ENCODE data around the gene HCAR3. TPM values are rescaled to one million over a fixed set of nuclear protein-coding genes. Genes with fewer than 3 reads are reported as not detected.

Gene HCAR3
- total and polyA plus RNA-seq, 2 of the 13 experiments (the other 11 are each of a cell fraction or from before 2014, with no cell fraction given) = 0.11 to 12.8 TPM

GRCh38 chr12:122732170-122732569, 15.6 kb upstream of the HCAR3 start:
- DNase-seq (ENCODE audit: low spot score) = no peak
- no peak overlapping the region for H3K4me2 ChIP-seq (ENCODE audit: low read depth, low read length)
- no peaks in the 10 kb centered on the region for H3K36me3 ChIP-seq (replicated peaks in 1 of 2; ENCODE audit: control insufficient read depth in 1 of 2, insufficient read depth in 2 of 2, low read length in 2 of 2)
- FAIRE-seq = no peak
- CTCF ChIA-PET (ENCODE audit: low intra/inter-chr PET ratio, low total read pairs) = no interaction called here
- H3K9me3 ChIP-seq (ENCODE audit: low read length) = no peaks in the 10 kb centered on the region
- POLR2A ChIA-PET = no interaction called here
- H3K4me3 ChIP-seq (replicated peaks in 1 of 3; ENCODE audit: insufficient read depth in 1 of 3, low read depth in 2 of 3, low read length in 3 of 3) = no peak overlapping the region
- H2AFZ ChIP-seq (ENCODE audit: low read length) = no peak overlapping the region
- intact Hi-C loops (cut with micrococcal nuclease; ENCODE audit: unreplicated experiment) = no loop called here
- in situ Hi-C loops (cut with HindIII; ENCODE audit: extremely low pct_ligation_motif_present, low pct_unique_long_range_greater_than_20kb) = no loop called here
- peaks cover 59% of the 10 kb centered on the region for H3K4me1 ChIP-seq (ENCODE audit: insufficient read depth, low read length)
- 87% methylated on average over 3 of the region's 3 CpGs for WGBS (ENCODE audit: low lambda C conversion rate)
- no peak for ATAC-seq
- no peak overlapping the region for H3K9ac ChIP-seq (ENCODE audit: insufficient read depth, low read depth, low read length)
- no peaks in the 10 kb centered on the region; a peak in 1 of 5 replicates for H3K27me3 ChIP-seq (ENCODE audit: control insufficient read depth in 1 of 2, insufficient read depth in 2 of 2, low read length in 2 of 2)
- H3K79me2 ChIP-seq (ENCODE audit: insufficient read depth, low read length) = no peaks in the 10 kb centered on the region
- no peak overlapping the region for H3K27ac ChIP-seq (ENCODE audit: extremely low read length, insufficient read depth, low read length)
- H4K20me1 ChIP-seq (ENCODE audit: insufficient read depth, low read length) = no peaks in the 10 kb centered on the region
- no peak for TF ChIP-seq ZNF674 (CRISPR knock-in tag; IDR thresholded peaks at IDR 0.05; ENCODE audit: low read depth)
- no peak for TF ChIP-seq ZNF7 (CRISPR knock-in tag; IDR thresholded peaks at IDR 0.05)
- TF ChIP-seq SNAPC5 (CRISPR knock-in tag; IDR thresholded peaks at IDR 0.05; ENCODE audit: borderline replicate concordance) = no peak
- TF ChIP-seq MIXL1 (CRISPR knock-in tag; IDR thresholded peaks at IDR 0.05) = no peak
- TF ChIP-seq NFKBIZ (CRISPR knock-in tag; IDR thresholded peaks at IDR 0.05) = no peak
- TF ChIP-seq ZBTB42 (CRISPR knock-in tag; IDR thresholded peaks at IDR 0.05) = no peak
- TF ChIP-seq E2F5 (CRISPR knock-in tag; conservative IDR thresholded peaks at IDR 0.05) = no peak
- no peak for TF ChIP-seq SMC3 (IDR thresholded peaks at IDR 0.05; ENCODE audit: low read length)
- no peak for TF ChIP-seq ZNF550 (CRISPR knock-in tag; IDR thresholded peaks at IDR 0.05; ENCODE audit: borderline replicate concordance)
- TF ChIP-seq SATB2 (CRISPR knock-in tag; IDR thresholded peaks at IDR 0.05) = no peak
- TF ChIP-seq CHCHD3 (CRISPR knock-in tag; IDR thresholded peaks at IDR 0.05) = no peak
- TF ChIP-seq HINFP (CRISPR knock-in tag; IDR thresholded peaks at IDR 0.05; ENCODE audit: low read depth) = no peak
- TF ChIP-seq, protein P1, sequence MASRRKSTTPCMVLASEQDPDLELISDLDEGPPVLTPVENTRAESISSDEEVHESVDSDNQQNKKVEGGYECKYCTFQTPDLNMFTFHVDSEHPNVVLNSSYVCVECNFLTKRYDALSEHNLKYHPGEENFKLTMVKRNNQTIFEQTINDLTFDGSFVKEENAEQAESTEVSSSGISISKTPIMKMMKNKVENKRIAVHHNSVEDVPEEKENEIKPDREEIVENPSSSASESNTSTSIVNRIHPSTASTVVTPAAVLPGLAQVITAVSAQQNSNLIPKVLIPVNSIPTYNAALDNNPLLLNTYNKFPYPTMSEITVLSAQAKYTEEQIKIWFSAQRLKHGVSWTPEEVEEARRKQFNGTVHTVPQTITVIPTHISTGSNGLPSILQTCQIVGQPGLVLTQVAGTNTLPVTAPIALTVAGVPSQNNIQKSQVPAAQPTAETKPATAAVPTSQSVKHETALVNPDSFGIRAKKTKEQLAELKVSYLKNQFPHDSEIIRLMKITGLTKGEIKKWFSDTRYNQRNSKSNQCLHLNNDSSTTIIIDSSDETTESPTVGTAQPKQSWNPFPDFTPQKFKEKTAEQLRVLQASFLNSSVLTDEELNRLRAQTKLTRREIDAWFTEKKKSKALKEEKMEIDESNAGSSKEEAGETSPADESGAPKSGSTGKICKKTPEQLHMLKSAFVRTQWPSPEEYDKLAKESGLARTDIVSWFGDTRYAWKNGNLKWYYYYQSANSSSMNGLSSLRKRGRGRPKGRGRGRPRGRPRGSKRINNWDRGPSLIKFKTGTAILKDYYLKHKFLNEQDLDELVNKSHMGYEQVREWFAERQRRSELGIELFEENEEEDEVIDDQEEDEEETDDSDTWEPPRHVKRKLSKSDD (CRISPR knock-in tag; IDR thresholded peaks at IDR 0.05; ENCODE audit: low read depth) = no peak
- TF ChIP-seq ZFP36 (IDR thresholded peaks at IDR 0.05; ENCODE audit: borderline replicate concordance, low read depth, low read length, partially characterized antibody) = no peak
- no TSS peak for BruUV-seq (replicated peaks)
